GM10266 (cell line): ENCODE results near the gene KIF15.
A peak's percentile ranks its signal among the peaks of the same experiment; 100 is the strongest.
"Not testable (repeated sequence)": the region's sequence is repeated elsewhere in the genome, so short reads cannot be mapped to it uniquely, and the experiment has no call there.

Source experiments
- DNase-seq: peaks from one replicate; pipeline ENCODE4 v3.0.0; 2012; ENCODE audit errors: extremely low spot score
- CTCF ChIP-seq: IDR thresholded peaks from 2 replicates; pipeline ENCODE4 v1.5.1; 2012; ENCODE audit warnings: mild to moderate bottlenecking, low read depth; ENCODE audit not compliant: control insufficient read depth, insufficient read depth; ENCODE audit errors: missing control alignments

The KIF15 gene

GRCh38 chr3:44842376-44842775 lies 80.8 kb downstream of the KIF15 start:
- no peak for TF ChIP-seq CTCF
- no peak for DNase-seq

- TF ChIP-seq CTCF, result no peak
- no peak for DNase-seq
Measured at GRCh38 chr3:44845528-44846520, 84.2 kb downstream of the KIF15 start.

- TF ChIP-seq CTCF, result no peak
- no peak for DNase-seq
Measured at GRCh38 chr3:44848634-44849033, 87.0 kb downstream of the KIF15 start.

- DNase-seq, result not testable (repeated sequence)
Measured at GRCh38 chr3:44856663-44857062, 95.1 kb downstream of the KIF15 start.

- TF ChIP-seq CTCF, result no peak
- no peak for DNase-seq
Measured at GRCh38 chr3:44860117-44860516, 98.5 kb downstream of the KIF15 start.

GRCh38 chr3:44861412-44862225 lies 100.0 kb downstream of the KIF15 start, which contains the start of gene TMEM42:
Gene TMEM42, plus strand, starts transcription at chr3:44861912. Its CDS starts 13 bp downstream, at chr3:44861925.
- peak; percentile 39 for TF ChIP-seq CTCF
- DNase-seq, result peak; percentile 98

GRCh38 chr3:44862226-44862637 lies 100.6 kb downstream of the KIF15 start:
- DNase-seq, result no peak
- no peak for TF ChIP-seq CTCF
